GM19043 (cell line): ENCODE data around the gene ELP4.

Experiments used
- ATAC-seq: cut with Tn5 transposase; IDR thresholded peaks from one replicate; pipeline ENCODE4 v1.9.1; 2021; ENCODE audit warnings: low read depth; ENCODE audit not compliant: unreplicated experiment

ELP4 gene

DNA sequence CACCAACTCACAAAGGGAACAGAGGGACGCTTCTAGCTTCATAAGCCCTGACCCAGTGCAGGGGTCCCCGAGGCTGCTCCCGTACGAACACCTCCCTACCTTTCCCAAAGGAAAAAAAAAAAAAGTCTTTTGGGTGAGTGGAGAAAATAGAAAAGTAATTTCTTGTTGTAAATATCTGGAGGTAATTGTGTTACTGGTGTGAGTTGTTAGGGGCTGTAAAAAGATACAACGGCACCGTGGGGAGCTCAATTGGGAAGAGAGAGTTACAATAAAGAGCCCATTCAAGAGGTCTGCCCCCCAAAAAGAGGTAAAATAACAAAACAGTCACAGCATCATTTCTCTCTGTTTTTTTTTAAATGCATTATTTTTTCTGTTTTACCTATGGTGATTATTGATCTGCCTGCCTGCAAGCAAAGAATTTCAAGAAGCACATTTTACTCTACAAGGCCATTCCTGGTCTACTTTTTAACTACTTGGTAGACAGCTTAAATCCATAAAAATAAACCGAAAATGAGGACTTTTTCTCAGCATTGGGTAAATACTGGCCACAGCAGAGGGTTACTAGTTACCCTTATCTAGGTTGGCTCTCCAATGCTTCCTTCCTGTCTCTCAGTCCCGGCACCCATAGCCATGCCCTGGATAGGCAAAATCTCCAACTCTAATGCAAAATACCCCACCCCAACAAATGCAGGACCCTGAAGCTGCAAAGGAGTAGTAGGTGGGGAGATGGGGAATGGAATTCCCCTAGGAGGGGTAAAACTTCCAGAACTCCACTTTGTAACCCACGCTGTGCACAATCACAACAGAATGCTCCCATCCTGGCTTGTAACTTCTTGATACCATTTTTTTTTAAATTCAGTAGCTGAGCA lies 298.5 kb downstream of the ELP4 start:
- no peak for ATAC-seq

DNA sequence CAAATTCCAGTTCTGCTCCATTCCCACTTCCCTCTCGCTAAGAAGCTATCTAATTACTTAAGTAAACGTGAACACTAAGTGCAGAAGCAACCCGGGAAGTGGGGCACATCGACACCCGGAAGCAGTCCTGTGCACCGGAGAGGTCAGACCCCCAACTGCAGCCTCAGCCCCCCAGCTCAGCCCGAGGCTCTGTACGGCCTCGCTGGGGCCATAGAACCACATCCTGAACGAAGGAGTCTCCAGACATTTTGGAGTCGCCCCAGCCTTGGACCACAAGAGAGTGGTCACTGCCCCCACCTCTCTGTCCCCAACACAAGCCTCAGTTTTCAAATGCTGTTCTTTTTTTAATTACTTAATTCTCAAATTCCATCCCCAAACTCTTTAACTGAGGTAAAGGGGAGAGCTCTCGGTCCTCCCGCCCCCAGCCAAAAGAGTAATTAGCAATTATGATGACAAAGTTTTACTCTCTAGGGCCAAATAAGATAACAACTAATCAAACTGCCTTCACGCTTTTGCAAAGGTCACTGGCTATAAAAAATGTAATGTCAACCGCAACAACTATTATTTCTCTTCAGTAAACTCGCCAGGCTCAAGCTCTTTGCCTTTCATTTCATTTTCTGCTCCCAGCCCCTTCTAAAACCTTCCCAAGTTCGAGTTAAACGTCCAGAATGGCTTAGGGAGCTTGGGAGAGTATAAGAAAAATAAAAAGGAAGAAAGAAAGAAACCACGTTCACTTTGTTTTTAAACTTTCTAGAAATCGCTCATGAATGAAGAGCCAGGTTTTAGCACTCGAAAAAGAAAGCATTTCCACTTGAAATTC lies 299.4 kb downstream of the ELP4 start:
- ATAC-seq: no peak

DNA sequence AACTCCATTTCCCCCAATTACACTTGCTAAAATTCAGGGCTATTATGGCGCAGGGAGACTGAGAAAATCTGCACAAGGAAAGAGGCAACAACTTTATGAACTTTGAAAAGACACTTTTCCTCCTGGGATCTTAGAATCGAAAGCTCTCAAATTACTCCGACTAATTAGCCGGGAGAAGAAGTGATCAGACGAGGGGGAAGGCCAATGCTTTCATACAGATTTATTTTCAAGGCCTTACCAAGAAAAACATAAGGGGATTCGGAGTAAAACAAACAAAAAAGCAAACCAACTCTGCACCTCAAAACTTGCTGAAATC lies 299.9 kb downstream of the ELP4 start:
- ATAC-seq: no peak

DNA sequence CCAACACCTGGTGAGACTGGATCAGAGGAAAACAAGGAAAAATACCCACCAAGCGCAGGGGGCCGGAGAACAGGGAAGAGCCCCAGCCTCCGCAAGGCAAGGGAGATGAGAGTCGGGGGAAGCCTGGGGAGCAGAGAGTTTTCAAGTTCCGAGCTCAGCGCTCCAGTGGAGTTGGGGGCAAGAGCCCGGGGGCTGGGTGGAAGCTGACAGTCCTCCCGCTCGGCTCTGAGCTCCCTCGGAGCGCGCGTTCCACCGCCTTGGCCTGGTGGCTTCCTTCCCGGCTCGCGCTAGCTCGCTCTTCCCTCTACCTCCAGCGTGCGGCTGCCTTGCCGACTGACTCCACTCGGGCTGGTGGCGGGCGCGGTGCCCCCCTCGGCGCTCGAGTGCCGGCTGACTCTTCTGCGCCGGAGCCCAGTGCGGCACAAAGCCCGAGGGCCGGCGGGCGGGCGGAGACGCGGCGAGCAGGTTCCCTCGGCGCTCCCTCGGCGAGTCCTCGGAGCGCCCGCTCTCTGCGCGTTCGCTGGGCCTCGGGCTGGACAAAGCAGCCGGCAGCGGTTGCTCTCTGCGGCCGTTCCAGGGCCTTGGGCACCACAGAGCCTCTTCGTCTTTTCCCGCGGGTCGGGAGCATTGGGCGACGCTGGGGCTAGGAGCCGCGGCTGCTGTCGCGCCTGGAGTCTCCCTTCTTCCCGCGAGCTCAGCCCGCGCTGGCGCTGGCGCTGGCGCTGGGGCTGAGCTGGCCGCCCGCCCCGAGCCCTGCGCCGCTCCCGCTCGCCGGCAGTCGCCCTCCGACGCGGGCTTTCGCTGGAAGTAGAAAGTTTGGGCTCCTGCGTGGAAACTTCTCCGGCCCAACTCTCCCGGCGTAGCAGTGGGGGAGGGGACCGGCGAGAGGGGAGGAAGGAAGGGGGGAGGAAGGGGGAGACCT lies 300.6 kb downstream of the ELP4 start:
- no peak for ATAC-seq

DNA sequence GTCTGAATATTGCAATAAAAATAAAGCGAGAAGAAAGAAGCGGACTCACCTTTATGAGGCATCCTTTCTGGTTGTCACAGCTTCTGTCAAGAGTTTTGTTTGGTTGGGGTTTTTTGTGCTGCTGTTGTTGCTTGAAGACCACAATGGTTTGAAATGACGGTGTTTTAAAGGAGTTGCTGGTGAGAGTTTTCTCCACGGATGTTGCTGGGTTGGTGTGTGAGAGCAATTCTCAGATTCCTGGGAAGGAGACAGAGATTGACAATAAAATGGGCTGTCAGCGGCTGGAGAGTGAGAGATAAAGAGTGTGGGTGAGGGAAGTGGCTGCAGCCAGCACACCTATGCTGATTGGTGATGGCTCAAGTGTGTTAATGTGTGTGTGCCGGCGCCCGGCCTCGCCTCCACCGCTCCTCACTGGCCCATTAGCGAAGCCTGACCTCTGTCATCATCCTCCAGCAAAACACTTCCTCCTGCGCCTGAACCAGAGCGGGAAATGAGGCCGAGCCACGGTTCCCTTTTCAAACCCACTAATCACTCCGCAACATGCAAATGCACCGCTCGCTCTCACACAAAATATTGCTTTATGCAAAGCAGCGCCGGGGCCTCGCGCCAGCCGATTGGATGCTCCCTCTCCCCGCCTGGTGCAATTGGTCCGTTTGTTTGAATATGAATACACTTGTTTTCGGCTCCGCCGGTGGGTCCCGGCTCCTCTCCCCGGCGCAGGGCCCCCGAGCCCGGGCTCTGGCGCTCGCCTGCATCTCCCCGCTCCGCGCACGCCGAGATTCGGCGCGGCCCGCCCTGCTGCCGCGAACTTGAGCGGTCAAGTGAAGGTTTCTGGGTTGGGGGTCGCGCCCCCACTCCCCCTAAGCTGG lies 301.4 kb downstream of the ELP4 start, which contains the start of gene PAX6:
TSS of gene PAX6 (minus strand) at position 544 of the 869 bp plus-strand sequence. CDS start 4,911 bp downstream, outside the sequence.
- peak; percentile 62 for ATAC-seq

DNA sequence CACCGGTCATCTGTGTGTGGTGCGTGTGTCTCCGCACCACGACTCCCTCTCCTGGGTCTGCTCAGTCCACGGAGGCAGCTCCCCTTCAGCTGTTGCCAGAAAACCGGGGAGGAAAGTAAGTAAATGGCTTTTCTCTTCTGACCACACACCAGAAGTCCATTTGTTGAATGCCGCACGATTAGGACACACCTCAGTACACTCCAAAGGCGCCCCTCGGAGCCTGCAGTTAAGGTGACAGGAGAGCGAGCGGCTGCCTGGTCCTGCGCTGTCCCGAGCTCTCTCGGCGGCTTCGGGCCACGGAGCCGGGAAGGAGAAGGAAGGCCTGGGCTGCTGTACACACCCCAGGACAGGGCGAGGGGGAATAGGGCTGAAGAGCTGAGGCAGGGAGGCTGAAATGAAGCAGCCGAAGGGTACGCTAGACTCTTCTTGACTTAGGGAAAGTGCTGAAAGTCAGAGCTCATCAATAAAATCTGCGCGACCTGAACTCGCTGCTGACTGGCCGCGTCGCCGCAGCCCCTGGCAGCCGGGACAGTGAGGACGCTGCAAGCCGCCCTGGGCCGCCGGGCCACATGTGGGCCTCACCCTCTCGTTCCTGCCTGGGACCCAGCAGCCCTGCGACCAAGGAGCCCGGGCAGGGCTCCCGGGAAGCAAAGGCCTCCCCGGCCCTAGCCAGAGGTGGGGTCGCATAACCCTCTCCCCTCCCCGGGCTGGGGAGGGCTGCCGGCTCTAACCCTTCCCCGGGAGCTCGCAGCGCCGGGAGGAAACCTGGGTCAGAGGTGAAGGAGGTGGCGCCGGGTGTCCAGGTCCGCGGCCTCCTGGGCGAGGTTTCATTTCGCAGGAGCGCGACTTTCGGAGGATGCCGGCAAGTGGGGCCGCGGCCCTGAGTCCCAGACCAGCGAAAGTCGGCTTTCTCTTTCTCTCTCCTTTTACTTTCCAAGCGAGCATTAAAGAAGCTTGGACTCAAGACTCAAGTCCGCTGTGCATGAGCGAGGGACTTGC lies 303.1 kb downstream of the ELP4 start:
- no peak for ATAC-seq

DNA sequence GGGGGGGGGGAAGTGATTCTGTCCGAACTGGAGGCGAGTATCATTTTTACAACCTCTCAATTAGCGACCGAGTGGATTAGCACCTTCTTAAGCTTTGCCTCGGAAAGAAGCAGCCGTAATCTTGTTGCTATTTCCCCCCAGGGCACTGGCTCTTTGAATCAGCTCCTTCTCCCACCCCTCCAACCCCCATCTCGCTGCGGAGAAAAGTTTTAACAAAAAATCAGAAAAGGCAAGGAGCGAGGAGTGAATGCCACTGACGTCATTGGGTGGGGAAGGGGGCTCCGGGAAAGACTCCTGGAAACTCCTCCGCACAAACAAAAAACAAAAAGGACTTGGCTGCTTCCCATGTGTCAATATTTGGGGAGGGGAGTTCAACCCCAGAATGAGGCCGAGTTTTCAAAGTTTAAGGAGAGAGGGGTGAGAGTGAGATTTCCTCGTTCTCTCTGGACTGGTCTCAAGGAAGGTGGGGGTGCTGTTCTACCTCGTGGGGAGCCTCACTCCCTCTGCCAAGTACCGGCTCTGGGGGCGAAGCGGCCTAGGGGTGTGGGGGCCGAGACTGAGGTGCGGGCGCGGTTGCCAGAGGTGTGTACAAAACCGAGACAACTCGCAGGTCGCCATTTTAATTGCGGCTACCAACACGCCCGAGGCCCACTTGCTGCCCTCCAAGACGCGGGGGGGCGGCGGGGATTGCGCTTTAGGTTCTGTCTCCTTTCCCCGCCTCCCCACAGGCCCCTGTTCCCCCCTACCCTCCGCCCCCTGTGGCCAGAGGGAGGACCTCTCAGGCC lies 304.0 kb downstream of the ELP4 start:
- ATAC-seq: no peak

DNA sequence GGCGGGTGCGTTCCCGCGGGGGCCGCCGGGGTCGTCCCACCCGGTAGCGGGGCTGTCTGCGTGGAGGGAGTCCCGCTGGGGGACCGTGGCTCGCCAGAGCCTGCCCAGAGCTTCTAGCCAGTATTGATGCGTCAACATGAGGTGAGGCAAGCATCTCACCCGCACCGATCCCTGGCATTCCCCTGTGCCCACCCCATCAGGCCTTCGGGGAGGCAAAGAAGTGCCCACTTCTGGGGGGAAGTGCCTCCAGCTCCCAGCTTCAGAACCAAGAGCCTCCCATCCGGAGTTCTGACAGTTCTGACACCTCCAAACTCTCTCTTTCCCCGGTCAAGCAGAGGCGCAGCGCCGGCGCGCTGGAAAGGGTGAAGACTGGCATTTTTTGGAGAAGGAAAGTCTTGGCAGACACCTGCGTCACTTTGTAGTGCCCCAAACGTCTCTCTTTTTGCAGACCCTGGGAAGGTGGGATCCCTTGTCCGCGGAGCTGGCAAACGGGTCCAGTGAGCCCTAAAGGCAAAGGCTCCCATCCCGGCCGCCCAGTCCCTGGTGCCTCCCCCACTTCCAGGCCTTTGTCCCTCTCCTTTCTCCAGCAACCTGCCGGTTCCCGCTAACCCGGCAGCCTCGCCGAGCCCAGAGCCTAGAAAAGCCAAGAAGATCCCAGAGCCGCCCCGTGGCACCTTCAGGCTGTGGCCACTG lies 304.8 kb downstream of the ELP4 start:
- no peak for ATAC-seq

DNA sequence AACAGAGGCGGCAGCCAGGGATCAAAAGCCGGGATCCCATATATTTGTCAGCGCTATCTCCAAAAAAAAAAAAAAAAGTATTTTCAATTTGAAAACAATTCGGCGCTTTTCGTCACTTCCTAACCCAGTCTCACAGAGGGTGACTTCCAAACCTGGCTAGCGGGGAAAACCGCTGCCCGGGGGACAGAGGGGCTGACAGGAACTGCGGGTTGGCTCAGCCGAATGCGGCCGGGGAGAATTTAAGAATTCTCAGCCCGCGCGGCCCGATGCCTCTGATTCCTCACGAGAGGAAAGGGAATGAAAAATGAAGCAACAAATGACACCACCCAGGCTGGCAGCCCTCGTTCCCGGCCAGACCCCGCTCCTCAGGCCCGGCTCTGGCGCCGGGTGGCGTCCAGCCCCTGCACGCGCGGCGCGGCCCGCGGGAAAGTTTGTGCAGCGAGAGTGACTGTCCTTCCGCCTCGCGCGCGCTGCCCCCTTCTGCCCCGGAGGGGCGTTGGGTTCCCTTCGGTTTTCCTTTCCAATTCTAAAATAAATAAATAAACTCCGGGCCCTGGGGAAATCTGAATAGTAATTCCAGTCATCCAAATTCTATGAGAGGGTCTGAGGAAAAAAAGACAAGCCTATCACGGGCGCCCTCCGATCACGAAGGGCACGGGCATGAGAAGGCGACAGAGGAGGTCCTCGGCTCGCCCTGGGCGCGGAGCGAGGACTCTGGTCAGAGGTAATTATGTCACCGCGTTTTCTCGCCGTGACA lies 306.3 kb downstream of the ELP4 start:
- no peak for ATAC-seq

DNA sequence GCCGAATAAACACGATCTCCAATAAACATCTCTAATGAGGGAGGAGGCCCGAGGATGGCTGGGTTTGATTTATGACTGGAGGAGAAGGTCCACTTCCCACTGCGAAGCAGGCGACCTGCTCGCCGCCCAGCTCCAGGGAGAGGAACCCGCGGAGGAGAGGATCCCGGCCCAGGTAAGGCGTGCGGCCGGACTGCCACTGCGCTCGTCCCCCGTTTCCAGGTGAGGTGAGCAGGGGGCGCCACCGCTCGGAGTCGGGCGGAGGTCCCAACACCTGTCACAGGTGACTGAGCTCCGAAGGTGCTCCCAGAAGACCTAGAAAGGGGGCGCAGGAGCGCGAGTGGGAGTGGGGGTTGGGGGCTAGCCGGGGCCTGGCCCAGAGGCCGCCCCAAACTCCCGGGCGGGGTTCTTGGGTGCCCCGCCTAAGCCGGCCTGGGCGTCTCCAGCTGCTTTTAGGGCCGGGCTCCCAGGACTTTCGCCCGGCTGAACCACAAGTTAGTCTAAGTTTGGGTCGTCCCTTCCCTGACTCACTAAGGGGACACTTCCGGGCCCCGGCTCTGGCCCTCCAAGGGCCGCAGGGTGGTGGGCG lies 307.0 kb downstream of the ELP4 start:
- ATAC-seq: no peak

DNA sequence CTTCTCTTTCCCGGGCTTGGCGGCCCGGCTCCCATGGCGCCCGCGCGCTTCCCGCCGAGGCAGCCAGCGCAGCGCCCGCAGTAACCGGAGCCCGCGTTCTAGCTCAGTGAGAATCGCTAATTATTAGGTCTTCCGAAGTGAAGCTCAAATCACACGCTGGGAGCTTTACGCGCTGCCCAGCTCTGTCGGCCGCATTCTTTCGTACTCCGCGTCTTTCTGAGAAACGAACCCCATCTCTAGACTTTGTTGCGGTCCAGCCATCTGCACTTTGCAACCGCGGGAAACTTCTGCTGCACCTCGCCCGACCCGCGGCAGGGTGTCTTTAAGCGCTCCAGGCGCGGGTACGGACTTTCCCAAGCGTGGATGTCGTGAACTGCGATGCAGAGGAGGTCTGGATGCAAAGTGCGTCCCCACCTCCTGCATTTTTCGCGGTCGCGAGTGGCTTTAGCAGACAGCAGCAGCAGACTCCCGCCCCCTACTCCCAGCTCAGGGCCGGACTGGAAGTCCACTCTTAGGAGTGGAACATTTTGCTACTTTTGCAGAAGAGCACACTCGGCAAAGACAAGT lies 307.6 kb downstream of the ELP4 start:
- ATAC-seq: no peak

DNA sequence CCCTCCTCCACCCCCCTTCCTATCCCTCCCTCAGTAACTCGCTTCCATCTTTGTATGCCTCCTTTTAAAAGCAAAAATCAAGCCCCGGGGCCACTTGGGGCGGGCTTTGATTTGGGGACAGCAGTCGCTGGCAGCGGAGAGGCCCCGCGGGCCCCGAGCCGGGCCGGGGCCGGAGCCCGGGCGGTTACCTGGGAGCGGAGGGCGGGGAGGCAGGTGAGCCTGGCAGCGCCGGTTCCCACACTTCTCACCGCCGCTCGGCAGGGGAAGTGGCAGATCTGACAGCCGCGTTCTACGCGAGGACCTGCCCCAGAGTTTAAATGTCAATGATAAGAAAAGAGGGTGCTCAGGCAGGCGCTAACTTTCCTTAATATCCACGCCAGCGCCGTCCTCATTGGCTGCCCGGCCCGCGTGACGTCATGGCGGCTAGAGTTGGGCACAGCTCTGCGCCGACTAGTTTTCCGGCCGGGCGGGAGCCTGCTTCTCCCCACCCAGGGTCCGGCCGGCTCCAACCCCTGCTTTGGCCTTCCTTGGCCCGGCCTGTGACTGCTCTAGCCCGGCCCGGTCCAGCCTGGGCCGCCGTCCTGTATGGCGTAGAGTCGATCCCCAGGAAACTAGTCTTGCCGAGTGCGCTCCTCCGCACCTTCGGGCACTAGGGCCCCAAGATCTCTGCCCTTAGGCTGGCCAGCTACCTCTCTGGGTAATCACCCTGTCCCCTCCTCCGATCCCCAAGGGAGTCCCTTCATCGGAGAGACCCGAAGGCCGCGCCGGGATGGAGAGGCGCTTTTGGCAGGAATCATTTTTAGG lies 308.3 kb downstream of the ELP4 start:
- no peak for ATAC-seq

DNA sequence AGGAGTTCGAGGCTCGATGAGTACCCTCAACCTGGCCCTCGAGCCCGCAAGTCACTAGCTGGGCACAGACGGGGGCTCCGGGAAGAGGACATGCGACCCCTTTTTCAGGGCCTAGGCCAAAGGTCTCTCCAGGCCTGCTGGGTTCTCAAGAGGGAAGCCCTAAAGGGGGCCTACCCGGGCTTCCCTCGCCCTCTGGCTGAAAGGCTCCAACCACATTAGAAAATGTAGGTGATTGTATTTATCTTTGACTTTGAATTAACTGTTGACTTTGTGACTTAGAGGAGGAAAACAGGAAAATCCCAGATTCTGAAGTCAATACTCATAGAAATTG lies 308.8 kb downstream of the ELP4 start:
- no peak for ATAC-seq

DNA sequence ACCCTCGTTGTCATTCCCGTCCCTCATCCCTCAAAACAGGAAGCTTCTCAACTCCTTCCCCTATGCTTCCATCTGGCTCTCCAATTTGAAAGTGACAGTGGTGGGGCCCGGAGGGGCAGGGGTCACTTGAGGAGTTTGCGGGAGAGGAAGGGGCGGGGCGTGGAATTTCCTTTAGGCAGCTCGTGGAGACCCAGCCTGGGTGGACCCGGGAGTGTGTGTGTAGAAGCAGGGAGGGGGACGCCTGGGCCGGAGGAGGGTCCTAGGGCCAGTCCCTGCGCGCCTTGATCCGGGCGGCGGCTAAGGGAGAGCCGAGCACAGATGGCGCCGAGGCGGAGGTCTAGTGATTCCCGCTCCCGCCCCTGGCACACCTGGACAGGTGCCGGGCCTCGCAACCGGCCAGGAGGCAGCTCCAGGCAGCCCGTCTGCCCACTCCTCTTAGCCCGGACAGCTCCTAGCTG lies 309.3 kb downstream of the ELP4 start:
- ATAC-seq: no peak
